ENCODE measurements around the gene MCUB.
A peak's percentile ranks its signal among the peaks of the same experiment; 100 is the strongest.

Gene MCUB

DNA sequence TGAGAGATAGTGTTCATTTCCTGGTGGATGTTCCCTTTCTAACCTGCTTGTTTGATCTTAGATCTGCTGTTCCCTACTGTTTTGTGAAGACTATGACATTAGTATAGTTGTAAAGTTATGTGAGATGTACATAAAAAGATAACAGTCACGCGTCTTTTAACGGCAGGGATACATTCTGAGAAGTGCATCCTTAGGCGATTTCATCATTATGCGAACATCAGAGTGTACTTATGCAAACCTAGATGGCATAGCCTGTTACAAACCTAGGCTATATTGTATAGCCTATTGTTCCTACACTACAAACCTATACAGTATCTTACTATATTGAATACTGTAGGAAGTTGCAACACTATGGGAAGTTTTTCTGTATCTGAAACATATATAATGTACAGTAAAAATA, 50.4 kb downstream of the MCUB start:
- Histone ChIP-seq H2BK120ac (ENCODE audit: insufficient read depth, low read length, poor library complexity) (no peak overlapping the region), H2BK12ac (ENCODE audit: low read length) (no peak overlapping the region), H3K27me3 (ENCODE audit: insufficient read depth, low read length) (no peaks in the 10 kb centered on the region), H4K91ac (ENCODE audit: low read depth, low read length) (no peak overlapping the region), H3K27ac (ENCODE audit: low read depth, low read length) (no peak overlapping the region), H2AK5ac (ENCODE audit: low read length) (no peak overlapping the region), H4K12ac (ENCODE audit: low read depth, low read length) (no peak overlapping the region), H4K8ac (ENCODE audit: low read depth, low read length) (no peak overlapping the region), H3K4ac (ENCODE audit: low read depth, low read length) (no peak overlapping the region), H3K14ac (ENCODE audit: low read length) (no peak overlapping the region), H3K4me1 (ENCODE audit: control insufficient read depth in 1 of 2, insufficient read depth in 2 of 2, low read length in 2 of 2) (peaks cover 4 to 7% of the 10 kb centered on the region in 2 experiments), H3K4me2 (ENCODE audit: low read length) (no peak overlapping the region), H3K4me3 (ENCODE audit: low read depth, low read length) (no peak overlapping the region), H3K23ac (ENCODE audit: low read length) (no peak overlapping the region), H3K9ac (ENCODE audit: low read length) (no peak overlapping the region), H3K18ac (ENCODE audit: low read length) (no peak overlapping the region), H2BK5ac (ENCODE audit: low read depth, low read length, poor library complexity) (no peak overlapping the region), H3K79me2 (ENCODE audit: control insufficient read depth, insufficient read depth, low read length, poor library complexity) (peaks cover 2% of the 10 kb centered on the region), H2AFZ (ENCODE audit: insufficient read depth, low read length, poor library complexity) (no peak overlapping the region), H3K36me3 (ENCODE audit: control insufficient read depth in 1 of 2, insufficient read depth in 2 of 2, low read length in 2 of 2) (no peaks in the 10 kb centered on the region), H3K79me1 (ENCODE audit: low read length) (no peaks in the 10 kb centered on the region), H3K9me3 (ENCODE audit: insufficient read depth, low read depth, low read length) (no peaks in the 10 kb centered on the region)
- peak; percentile 33 to 84 for DNase-seq
- WGBS (ENCODE audit: extremely low coverage, insufficient coverage, insufficient read length), result no CpG with 5 or more reads among the region's 5 CpGs

DNA sequence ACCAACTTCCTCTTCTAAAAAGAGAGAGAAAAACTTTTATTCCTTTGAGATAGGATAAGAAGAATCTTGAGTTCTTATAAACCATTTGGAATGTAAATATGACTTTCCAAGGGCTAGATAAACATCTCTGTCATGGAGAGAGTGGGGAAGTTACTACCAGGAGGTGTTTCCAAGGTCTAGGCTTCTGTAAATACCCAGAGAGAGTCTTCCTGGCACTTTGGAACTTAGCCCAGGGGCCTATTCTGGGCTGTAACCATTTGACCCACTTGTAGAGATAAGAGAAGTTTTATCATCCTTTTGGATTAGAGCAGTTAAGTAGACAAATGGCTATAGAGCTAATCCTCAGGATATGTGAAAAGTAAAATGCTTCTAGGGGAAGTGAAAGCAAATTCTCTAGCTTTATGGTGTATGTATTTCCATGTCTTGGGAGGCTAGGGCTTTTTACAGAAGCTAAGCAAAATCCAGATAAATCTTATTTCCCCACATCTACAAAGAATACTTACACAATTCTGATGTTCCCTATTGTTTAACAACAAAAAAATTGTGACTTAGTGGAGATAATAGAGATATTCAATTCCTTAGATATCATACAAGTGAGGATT, 51.1 kb downstream of the MCUB start:
- Histone ChIP-seq H3K4me1 (ENCODE audit: control insufficient read depth in 1 of 2, insufficient read depth in 2 of 2, low read length in 2 of 2) (peaks cover 4 to 7% of the 10 kb centered on the region in 2 experiments), H3K27me3 (ENCODE audit: insufficient read depth, low read length) (no peaks in the 10 kb centered on the region), H4K8ac (ENCODE audit: low read depth, low read length) (no peak overlapping the region), H3K79me1 (ENCODE audit: low read length) (no peaks in the 10 kb centered on the region), H3K36me3 (ENCODE audit: control insufficient read depth in 1 of 2, insufficient read depth in 2 of 2, low read length in 2 of 2) (no peaks in the 10 kb centered on the region), H2AFZ (ENCODE audit: insufficient read depth, low read length, poor library complexity) (no peak overlapping the region), H3K4me3 (ENCODE audit: low read depth, low read length) (no peak overlapping the region), H3K18ac (ENCODE audit: low read length) (no peak overlapping the region), H3K4me2 (ENCODE audit: low read length) (no peak overlapping the region), H2BK12ac (ENCODE audit: low read length) (no peak overlapping the region), H3K9ac (ENCODE audit: low read length) (no peak overlapping the region), H3K79me2 (ENCODE audit: control insufficient read depth, insufficient read depth, low read length, poor library complexity) (peaks cover 2% of the 10 kb centered on the region), H3K4ac (ENCODE audit: low read depth, low read length) (no peak overlapping the region), H3K27ac (ENCODE audit: low read depth, low read length) (no peak overlapping the region), H2BK120ac (ENCODE audit: insufficient read depth, low read length, poor library complexity) (no peak overlapping the region), H4K12ac (ENCODE audit: low read depth, low read length) (no peak overlapping the region), H4K91ac (ENCODE audit: low read depth, low read length) (no peak overlapping the region), H3K14ac (ENCODE audit: low read length) (no peak overlapping the region), H2BK5ac (ENCODE audit: low read depth, low read length, poor library complexity) (no peak overlapping the region), H3K9me3 (ENCODE audit: insufficient read depth, low read depth, low read length) (no peaks in the 10 kb centered on the region), H2AK5ac (ENCODE audit: low read length) (no peak overlapping the region), H3K23ac (ENCODE audit: low read length) (no peak overlapping the region)
- peak; percentile 79 to 88 for DNase-seq

GRCh38 chr4:109614015-109614414, 54.0 kb downstream of the MCUB start:
- Histone ChIP-seq H4K12ac (ENCODE audit: low read depth, low read length) (no peak overlapping the region), H4K8ac (ENCODE audit: low read depth, low read length) (no peak overlapping the region), H4K91ac (ENCODE audit: low read depth, low read length) (no peak overlapping the region), H3K9me3 (ENCODE audit: insufficient read depth, low read depth, low read length) (no peaks in the 10 kb centered on the region), H3K14ac (ENCODE audit: low read length) (no peak overlapping the region), H2BK12ac (ENCODE audit: low read length) (no peak overlapping the region), H3K27ac (ENCODE audit: low read depth, low read length) (no peak overlapping the region), H3K4me1 (ENCODE audit: control insufficient read depth in 1 of 2, insufficient read depth in 2 of 2, low read length in 2 of 2) (peaks cover 4 to 7% of the 10 kb centered on the region in 2 experiments), H3K36me3 (ENCODE audit: control insufficient read depth in 1 of 2, insufficient read depth in 2 of 2, low read length in 2 of 2) (no peaks in the 10 kb centered on the region), H3K9ac (ENCODE audit: low read length) (no peak overlapping the region), H3K4me2 (ENCODE audit: low read length) (no peak overlapping the region), H3K27me3 (ENCODE audit: insufficient read depth, low read length) (no peaks in the 10 kb centered on the region), H2BK5ac (ENCODE audit: low read depth, low read length, poor library complexity) (no peak overlapping the region), H3K23ac (ENCODE audit: low read length) (no peak overlapping the region), H3K79me2 (ENCODE audit: control insufficient read depth, insufficient read depth, low read length, poor library complexity) (peaks cover 2% of the 10 kb centered on the region), H3K4me3 (ENCODE audit: low read depth, low read length) (no peak overlapping the region), H3K79me1 (ENCODE audit: low read length) (no peaks in the 10 kb centered on the region), H2AFZ (ENCODE audit: insufficient read depth, low read length, poor library complexity) (no peak overlapping the region), H2AK5ac (ENCODE audit: low read length) (no peak overlapping the region), H2BK120ac (ENCODE audit: insufficient read depth, low read length, poor library complexity) (no peak overlapping the region), H3K18ac (ENCODE audit: low read length) (no peak overlapping the region), H3K4ac (ENCODE audit: low read depth, low read length) (no peak overlapping the region)
- DNase-seq, result no peak
- WGBS (ENCODE audit: extremely low coverage, insufficient coverage, insufficient read length), result no CpG with 5 or more reads among the region's 1 CpG

DNA sequence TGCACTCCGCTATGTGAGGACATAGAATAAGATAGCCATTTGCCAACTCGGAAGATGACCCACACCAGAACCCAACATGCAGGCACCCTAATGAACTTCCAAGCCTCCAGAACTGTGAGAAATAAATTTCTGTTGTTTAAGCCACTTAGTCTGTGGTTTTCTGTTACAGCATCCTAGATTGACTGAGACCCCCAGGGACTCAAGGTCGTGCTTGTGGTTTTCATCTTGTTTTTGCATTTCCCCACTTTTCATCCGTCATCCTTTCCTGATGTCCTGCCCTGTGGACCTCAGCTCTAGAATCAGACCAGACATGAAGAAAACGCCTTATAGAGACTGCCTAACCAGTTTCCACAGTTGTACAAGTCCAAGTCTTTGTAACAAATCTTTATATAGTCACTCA, 54.4 kb downstream of the MCUB start:
- no peak for DNase-seq
- Histone ChIP-seq H4K8ac (ENCODE audit: low read depth, low read length) (no peak overlapping the region), H4K12ac (ENCODE audit: low read depth, low read length) (no peak overlapping the region), H3K14ac (ENCODE audit: low read length) (no peak overlapping the region), H2AK5ac (ENCODE audit: low read length) (no peak overlapping the region), H3K4ac (ENCODE audit: low read depth, low read length) (no peak overlapping the region), H4K91ac (ENCODE audit: low read depth, low read length) (no peak overlapping the region), H3K79me1 (ENCODE audit: low read length) (no peaks in the 10 kb centered on the region), H2AFZ (ENCODE audit: insufficient read depth, low read length, poor library complexity) (no peak overlapping the region), H3K18ac (ENCODE audit: low read length) (no peak overlapping the region), H2BK12ac (ENCODE audit: low read length) (no peak overlapping the region), H3K9ac (ENCODE audit: low read length) (no peak overlapping the region), H2BK5ac (ENCODE audit: low read depth, low read length, poor library complexity) (no peak overlapping the region), H3K27ac (ENCODE audit: low read depth, low read length) (no peak overlapping the region), H3K79me2 (ENCODE audit: control insufficient read depth, insufficient read depth, low read length, poor library complexity) (peaks cover 2% of the 10 kb centered on the region), H3K4me1 (ENCODE audit: control insufficient read depth in 1 of 2, insufficient read depth in 2 of 2, low read length in 2 of 2) (peaks cover 4 to 7% of the 10 kb centered on the region in 2 experiments), H3K4me2 (ENCODE audit: low read length) (no peak overlapping the region), H2BK120ac (ENCODE audit: insufficient read depth, low read length, poor library complexity) (no peak overlapping the region), H3K27me3 (ENCODE audit: insufficient read depth, low read length) (no peaks in the 10 kb centered on the region), H3K23ac (ENCODE audit: low read length) (no peak overlapping the region), H3K9me3 (ENCODE audit: insufficient read depth, low read depth, low read length) (no peaks in the 10 kb centered on the region), H3K36me3 (ENCODE audit: control insufficient read depth in 1 of 2, insufficient read depth in 2 of 2, low read length in 2 of 2) (no peaks in the 10 kb centered on the region), H3K4me3 (ENCODE audit: low read depth, low read length) (no peak overlapping the region)
- WGBS (ENCODE audit: extremely low coverage, insufficient coverage, insufficient read length), result no CpG with 5 or more reads among the region's 5 CpGs

Data from trophoblast cell (in vitro differentiated cells and primary cell).